Iris pigment epithelial cell (primary cell): ENCODE data around the gene CCNB2.

Source experiments
- DNase-seq: peaks from one replicate; pipeline ENCODE4 v3.0.0-alpha.2; 2011; ENCODE audit warnings: low read depth

The CCNB2 gene

DNA sequence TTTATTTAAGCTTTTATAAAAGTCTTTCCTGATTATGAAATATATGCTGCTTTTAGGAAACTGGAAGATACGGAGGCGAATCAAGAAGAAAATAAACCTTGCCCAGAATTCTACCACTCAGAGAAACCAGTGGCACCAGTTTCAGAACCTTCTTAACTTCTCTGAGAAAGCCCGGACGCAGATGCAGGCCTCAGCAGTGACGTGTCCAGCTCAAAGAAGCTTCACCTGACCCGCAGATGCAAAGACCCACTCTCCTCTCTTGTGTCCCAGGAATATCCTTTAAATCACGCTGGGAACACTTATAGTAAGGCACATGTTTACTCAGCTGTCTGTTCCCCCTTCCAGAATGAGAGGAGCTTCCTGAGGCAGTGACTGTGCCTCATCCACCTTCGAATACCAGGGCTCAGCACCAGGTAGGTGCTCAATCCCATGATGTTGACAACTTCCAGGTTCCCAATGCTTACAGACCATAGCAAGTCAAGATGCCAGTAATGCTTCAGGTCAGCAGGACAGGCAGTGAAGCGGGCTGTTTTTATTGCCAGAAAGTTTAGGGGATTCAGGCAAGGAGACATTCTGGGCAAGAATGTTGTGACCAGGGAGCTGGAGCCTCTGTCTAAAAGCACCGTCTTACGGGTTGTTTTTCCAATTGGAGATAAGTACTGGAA lies 61.8 kb downstream of the CCNB2 start:
- no peak for DNase-seq

DNA sequence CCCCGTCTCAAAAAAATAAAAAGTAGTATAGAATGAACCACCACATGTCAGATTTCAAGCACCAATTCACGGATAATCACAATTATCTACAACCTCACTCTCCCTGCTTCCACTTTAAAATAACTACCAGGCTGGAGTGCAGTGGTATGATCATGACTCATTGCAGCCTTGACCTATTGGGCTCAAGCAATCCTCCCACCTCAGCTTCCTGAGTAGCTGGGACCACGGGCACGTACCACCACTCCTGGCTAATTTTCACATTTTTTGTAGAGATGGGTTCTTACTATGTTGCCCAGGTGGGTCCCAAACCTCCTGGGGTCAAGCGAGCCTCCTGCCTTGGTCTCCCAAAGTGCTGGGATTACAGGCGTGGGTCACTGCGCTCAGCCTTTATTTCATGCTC lies 63.6 kb downstream of the CCNB2 start:
- peak; percentile 74 for DNase-seq

DNA sequence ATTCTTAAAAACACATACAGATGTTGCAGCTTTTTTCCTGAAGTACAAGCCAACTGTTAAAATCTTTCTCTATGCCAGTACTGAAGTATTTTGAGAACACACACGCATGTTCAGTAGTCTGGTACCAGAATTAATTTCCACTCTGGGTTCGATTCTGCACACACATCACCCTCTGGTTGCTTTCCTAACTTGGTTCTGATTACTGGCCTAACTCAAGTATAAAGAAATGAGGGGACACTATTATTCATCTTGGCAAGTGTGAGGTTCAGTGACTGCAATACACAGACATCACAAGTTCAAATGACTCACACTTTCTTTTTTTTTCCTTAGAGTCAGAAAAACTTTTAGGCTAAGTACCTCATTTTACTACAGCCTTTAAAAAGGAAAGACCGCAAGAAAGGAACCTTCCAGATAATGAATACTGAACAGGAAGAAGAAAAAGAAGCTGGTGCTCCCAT lies 64.3 kb downstream of the CCNB2 start:
- peak; percentile 91 for DNase-seq

DNA sequence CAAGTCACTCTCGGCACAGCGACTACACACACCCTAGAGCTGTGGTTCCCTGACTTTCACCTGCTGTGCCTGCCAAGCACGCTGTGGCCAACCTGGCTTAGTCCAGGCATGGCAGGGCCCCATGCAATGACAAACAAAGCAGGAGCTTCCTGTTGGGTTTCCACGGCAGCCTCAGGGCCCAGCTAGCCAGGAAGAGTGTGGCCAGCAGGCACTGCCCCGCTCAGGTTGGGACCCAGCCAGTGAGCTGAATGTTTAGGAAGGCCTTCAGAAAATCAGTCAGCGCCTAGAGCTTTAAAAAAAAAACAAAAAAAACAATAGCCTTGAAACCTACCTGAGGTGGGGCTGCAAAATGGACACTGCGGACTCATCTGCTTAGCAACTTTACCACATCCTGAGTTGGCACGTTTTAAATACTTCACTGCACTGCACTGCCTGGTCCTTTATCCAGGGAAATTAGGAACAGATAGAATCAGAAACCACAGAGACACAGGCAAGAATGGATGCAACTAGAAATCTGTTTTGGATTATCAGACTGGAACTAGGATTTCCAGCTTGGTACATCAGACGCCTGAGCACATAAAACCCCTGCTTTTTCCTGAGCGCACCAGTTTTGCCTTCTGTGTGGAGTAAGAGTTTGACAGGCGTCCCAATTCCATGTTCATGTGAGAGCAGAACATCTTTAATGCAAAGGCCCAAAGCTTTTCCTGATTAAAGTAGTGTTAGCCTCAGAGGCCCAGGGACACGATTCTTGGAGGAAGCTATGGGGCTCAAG lies 65.5 kb downstream of the CCNB2 start:
- DNase-seq = peak; percentile 48

DNA sequence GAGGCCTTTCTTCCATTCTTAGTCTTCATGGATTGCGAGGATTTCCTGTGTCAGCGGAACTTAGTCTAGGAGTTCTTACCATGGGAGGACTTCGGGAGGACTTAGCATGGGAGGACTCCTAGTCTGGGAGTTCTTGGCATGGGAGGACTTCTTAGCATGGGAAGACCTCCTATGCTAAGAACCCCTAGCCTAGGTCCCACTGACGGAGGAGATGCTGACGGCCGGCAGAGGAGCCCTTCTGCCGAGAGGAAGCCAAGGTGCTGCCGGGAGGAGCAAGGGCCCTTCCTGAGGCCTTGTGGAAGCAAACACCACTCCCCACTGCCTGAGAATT lies 66.1 kb downstream of the CCNB2 start:
- no peak for DNase-seq

DNA sequence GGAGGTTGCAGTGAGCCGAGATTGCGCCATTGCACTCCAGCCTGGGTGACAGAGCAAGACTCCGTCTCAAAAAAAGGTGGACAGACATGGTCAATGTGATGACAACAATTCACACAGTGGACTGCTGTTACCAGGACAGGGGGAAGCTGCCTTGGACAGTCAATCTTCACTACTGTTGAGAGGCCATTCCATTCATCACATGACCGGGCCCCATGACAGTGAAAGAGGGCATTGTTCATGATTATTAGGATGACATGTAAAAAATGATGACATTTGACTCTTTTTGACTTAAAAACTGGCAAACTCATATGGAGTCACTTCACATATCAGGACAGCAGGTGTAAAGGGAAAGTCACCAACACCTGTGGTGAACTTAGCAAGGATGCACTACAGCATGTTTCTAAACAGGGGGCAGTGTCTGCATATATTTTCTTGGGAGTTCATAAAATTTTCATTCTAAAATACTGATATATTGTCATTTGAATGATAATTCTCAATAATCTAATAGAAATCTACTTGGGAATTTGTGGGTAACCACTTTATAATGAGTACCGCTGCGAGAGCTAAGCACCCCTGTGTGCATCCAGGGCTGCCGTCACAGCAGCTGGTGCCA lies 67.4 kb downstream of the CCNB2 start:
- DNase-seq = no peak

DNA sequence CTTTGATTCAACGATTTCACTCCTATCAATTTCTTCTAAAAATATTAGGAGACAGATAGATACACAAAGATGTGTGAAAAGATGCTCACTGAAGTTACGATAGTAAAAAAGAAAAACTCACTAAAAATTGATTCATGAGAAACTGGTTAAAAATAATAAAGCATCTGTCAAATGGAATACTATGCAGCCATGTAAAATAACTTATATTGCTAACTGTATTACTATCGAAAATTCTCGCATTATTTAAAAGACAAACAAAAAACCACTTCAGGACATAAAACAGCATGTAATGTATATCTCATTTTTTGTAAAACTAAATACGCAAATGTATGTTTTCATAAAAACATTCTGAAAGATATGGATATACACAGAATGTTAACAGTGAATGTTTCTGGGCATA lies 68.2 kb downstream of the CCNB2 start:
- no peak for DNase-seq

DNA sequence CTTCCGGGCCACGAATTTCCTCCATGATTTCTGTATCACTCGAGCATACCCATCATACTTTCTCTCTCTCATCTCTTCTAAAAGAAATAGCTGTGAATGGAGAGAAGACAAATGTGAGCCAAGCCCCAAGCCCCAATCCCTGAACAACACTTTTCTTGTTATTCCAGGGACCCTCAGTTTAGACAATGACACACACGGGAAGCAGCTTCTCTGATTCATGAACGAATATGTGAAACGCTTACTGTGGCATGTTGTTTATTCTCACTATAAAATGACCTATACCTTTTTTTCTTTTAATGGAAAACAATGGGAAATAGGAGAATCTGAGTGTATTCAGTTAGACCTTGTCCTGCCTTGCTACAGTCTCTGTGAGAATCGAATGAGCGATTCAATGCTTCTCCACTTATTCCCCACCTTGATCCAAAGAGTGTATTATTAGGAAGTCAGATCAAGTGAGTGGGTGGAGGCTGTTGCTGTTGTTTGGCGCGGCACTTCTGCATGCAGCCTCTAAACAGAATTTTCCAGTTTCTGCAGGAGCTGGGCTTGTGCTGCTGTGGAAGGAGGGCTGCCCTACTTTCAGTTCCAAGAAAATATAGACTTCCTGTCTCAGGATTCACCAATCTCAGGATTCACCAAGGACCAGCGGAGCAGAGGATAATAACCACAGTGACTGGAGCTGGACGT lies 69.3 kb downstream of the CCNB2 start:
- peak; percentile 31 for DNase-seq
